Measurements from ENCODE around the gene PRPF38B. TPM values are rescaled to one million over a fixed set of nuclear protein-coding genes. Genes with fewer than 3 reads are reported as not detected.

Gene PRPF38B
- total and polyA plus RNA-seq, 2 of the 4 experiments (the other 2 are of a cell fraction), result 9.0 to 19.3 TPM

DNA sequence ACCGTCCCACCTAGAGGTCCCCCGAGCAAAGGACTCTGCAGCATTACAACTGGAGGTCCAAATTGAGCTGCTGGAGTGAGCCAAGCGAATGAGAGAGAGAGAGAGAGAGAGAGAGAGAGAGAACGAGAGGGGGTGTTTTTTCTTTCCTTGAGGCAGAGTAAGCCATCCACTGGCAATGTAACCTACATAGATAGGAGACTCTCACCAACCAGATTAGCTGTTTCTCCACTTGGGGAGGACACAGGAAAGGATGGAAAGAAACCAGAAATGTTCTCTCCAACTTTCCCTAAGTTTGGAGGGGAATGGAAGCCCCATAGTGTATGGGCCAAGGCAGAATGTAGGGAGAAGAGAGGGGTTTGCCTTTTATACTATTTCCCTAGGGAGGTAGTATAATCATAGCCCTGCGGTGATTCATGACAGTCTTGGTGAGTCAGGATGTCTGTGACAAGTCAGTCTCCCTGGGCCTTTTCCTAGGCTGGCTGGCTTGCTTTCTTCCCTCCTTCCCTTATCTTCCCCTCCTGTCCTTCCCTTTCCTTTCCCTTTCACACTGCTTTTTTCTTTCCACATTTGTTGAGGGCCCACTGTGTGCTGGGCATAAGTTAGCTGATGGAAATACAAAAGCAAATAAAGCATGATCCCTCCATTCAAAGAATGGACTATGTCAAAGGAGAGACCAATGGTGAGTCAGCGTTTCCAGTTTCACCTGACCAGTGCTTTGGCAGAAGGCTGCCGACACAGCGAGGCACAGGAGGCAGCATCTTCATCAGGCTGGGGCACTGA is 27.7 kb downstream of the PRPF38B start:
- peaks cover 24% of the 10 kb centered on the region for H3K4me1 ChIP-seq (ENCODE audit: control insufficient read depth, insufficient read depth, low read length)
- no peak overlapping the region for H3K9ac ChIP-seq (ENCODE audit: low read depth, low read length)
- peak overlapping the region; percentile 23 for H3K23ac ChIP-seq (ENCODE audit: low read depth, low read length)
- H3K4me2 ChIP-seq (ENCODE audit: low read depth, low read length), result peak overlapping the region; percentile 43; the same call in 1 of the 2 replicates
- peak overlapping the region; percentile 73; the same call in 2 of the 3 replicates for H2BK15ac ChIP-seq (ENCODE audit: low read depth, low read length)
- POLR2A ChIA-PET (ENCODE audit: unreplicated experiment), result no interaction called here
- peak overlapping the region; percentile 27 for H2AFZ ChIP-seq (replicated peaks; ENCODE audit: low read length, poor library complexity)
- H4K20me1 ChIP-seq (ENCODE audit: insufficient read depth, low read length), result no peaks in the 10 kb centered on the region
- peak overlapping the region; percentile 81 for H2BK20ac ChIP-seq (ENCODE audit: low read depth, low read length)
- H3K27me3 ChIP-seq (ENCODE audit: control insufficient read depth, insufficient read depth, low read length), result no peaks in the 10 kb centered on the region
- TF ChIP-seq MAFK (IDR thresholded peaks at IDR 0.05; ENCODE audit: low read depth, low read length) (peak; percentile 87), NFE2L2 (IDR thresholded peaks at IDR 0.05; ENCODE audit: low read depth, low read length) (peak; percentile 72; the same call in 1 of the 2 replicates), MAZ (IDR thresholded peaks at IDR 0.05; ENCODE audit: borderline replicate concordance, low read depth, low read length) (no peak), FOS (IDR thresholded peaks at IDR 0.05; ENCODE audit: low read depth, low read length) (peak; percentile 90), RFX5 (IDR thresholded peaks at IDR 0.05; ENCODE audit: low read depth, low read length) (no peak)
- no peak overlapping the region for H2AK9ac ChIP-seq (replicated peaks; ENCODE audit: low read depth, low read length, poor library complexity)
- DNase-seq, result peak; percentile 90
- CTCF ChIA-PET, result interaction anchor here (0.7 to 0.9 kb wide), 2 partner anchors 11 to 15 kb away, joined by 4 read pairs; no protein-coding TSS in a partner anchor
- peak overlapping the region; percentile 51; the same call in 1 of the 2 replicates for H4K5ac ChIP-seq (ENCODE audit: low read depth, low read length)
- peak overlapping the region; percentile 33; the same call in 1 of the 2 replicates for H3K56ac ChIP-seq (ENCODE audit: extremely low read depth, insufficient read depth, low read length)
- H3K4me3 ChIP-seq (ENCODE audit: insufficient read depth, low read depth, low read length), result no peak overlapping the region
- peak overlapping the region; percentile 67 for H3K18ac ChIP-seq (ENCODE audit: low read depth, low read length)
- 0 out of 2 replicates have a peak, but pooled peaks cover 6% of the 10 kb centered on the region for H3K9me1 ChIP-seq (ENCODE audit: insufficient read depth, low read length)
- peak overlapping the region; percentile 40 for H3K14ac ChIP-seq (replicated peaks; ENCODE audit: low read depth, low read length)
- peak; percentile 76 for ATAC-seq (ENCODE audit: low read depth)
- H3K4ac ChIP-seq (ENCODE audit: low read depth, low read length), result peak overlapping the region; percentile 81
- no peaks in the 10 kb centered on the region for H3K9me3 ChIP-seq (ENCODE audit: control insufficient read depth, insufficient read depth, low read length)
- peak overlapping the region; percentile 28 to 97 for H4K8ac ChIP-seq (ENCODE audit: low read depth in 2 of 2, low read length in 2 of 2)
- H3K79me1 ChIP-seq (ENCODE audit: low read depth in 1 of 2, low read length in 2 of 2), result no peaks in the 10 kb centered on the region; a peak in 1 of 4 replicates
- no CpG with 5 or more reads among the region's 8 CpGs for WGBS, 2 experiments (ENCODE audit: extremely low coverage in 2 of 2, insufficient read length in 1 of 2)
- no TSS peak for BruUV-seq (replicated peaks)
- dilution Hi-C loops (cut with HindIII; ENCODE audit: low sequenced_read_pairs, unreplicated experiment), result no loop called here
- H3K36me3 ChIP-seq (ENCODE audit: control insufficient read depth, insufficient read depth, low read length), result no peaks in the 10 kb centered on the region
- in situ Hi-C loops (cut with MboI; ENCODE audit: low sequenced_read_pairs), result no loop called here
- H4K91ac ChIP-seq (ENCODE audit: insufficient read depth, low read depth, low read length), result peak overlapping the region; percentile 73
- peak overlapping the region; percentile 65 for H3K27ac ChIP-seq (ENCODE audit: insufficient read depth, low read length)
- intact Hi-C loops (cut with micrococcal nuclease), result no loop called here
- peak overlapping the region; percentile 88 for H2BK5ac ChIP-seq (ENCODE audit: low read depth, low read length, poor library complexity, severe bottlenecking)
- peak overlapping the region; percentile 78 for H2AK5ac ChIP-seq (ENCODE audit: low read depth, low read length)
- H2BK120ac ChIP-seq (ENCODE audit: low read depth, low read length), result peak overlapping the region; percentile 90

All from IMR-90 (cell line).